ENCODE measurements around the gene RPL12. TPM values are rescaled to one million over a fixed set of nuclear protein-coding genes. Genes with fewer than 3 reads are reported as not detected.

The RPL12 gene
- total RNA-seq, 3 donors from 2014 or later (not counting 1 experiment from before 2014, with no cell fraction given) = 561 to 770 (median 724) TPM

- Histone ChIP-seq H3K4me3 (ENCODE audit: low read length) (no peak overlapping the region), H3K9me3 (ENCODE audit: control insufficient read depth, insufficient read depth, low read length) (no peaks in the 10 kb centered on the region), H3K27ac (ENCODE audit: low read length) (no peak overlapping the region), H3K27me3 (ENCODE audit: control insufficient read depth, insufficient read depth, low read length) (no peaks in the 10 kb centered on the region), H3K4me1 (ENCODE audit: control insufficient read depth, insufficient read depth, low read length) (no peaks in the 10 kb centered on the region), H3K36me3 (ENCODE audit: control insufficient read depth, insufficient read depth, low read length) (peaks cover 29% of the 10 kb centered on the region)
- H3K36me3 Mint-ChIP-seq = peaks cover 7% of the 10 kb centered on the region
- no peak overlapping the region for H3K4me3 Mint-ChIP-seq
- no peaks in the 10 kb centered on the region for H3K4me1 Mint-ChIP-seq
- H3K9me3 Mint-ChIP-seq = no peaks in the 10 kb centered on the region
- TF ChIP-seq CTCF (IDR thresholded peaks at IDR 0.05) = no peak
- no peaks in the 10 kb centered on the region for H3K27me3 Mint-ChIP-seq (ENCODE audit: low read depth in 2 of 2)
- intact Hi-C loops (cut with micrococcal nuclease) = no loop called here
- 91% methylated on average over 3 of the region's 3 CpGs for WGBS (ENCODE audit: insufficient coverage)
- ATAC-seq (no peak), DNase-seq (no peak)
- H3K27ac Mint-ChIP-seq = no peak overlapping the region
Measured at GRCh38 chr9:127463382-127463781, 12.2 kb upstream of the RPL12 start.

GRCh38 chr9:127458921-127459320, 7.7 kb upstream of the RPL12 start:
- Mint-ChIP-seq H3K27me3 (ENCODE audit: low read depth in 2 of 2) (no peaks in the 10 kb centered on the region), H3K9me3 (no peaks in the 10 kb centered on the region), H3K4me1 (peaks cover 7% of the 10 kb centered on the region in 2 donors), H3K27ac (no peak overlapping the region), H3K36me3 (no peaks in the 10 kb centered on the region), H3K4me3 (no peak overlapping the region)
- no peak for TF ChIP-seq CTCF (IDR thresholded peaks at IDR 0.05)
- H3K4me1 ChIP-seq (ENCODE audit: control insufficient read depth, insufficient read depth, low read length) = no peaks in the 10 kb centered on the region
- no peaks in the 10 kb centered on the region for H3K9me3 ChIP-seq (ENCODE audit: control insufficient read depth, insufficient read depth, low read length)
- peaks cover 29% of the 10 kb centered on the region for H3K36me3 ChIP-seq (ENCODE audit: control insufficient read depth, insufficient read depth, low read length)
- WGBS (ENCODE audit: insufficient coverage) = 86% methylated on average over 9 of the region's 9 CpGs
- ATAC-seq = no peak
- no peak for DNase-seq
- intact Hi-C loops (cut with micrococcal nuclease) = no loop called here
- no peak overlapping the region for H3K27ac ChIP-seq (ENCODE audit: low read length)
- no peak overlapping the region for H3K4me3 ChIP-seq (ENCODE audit: low read length)
- H3K27me3 ChIP-seq (ENCODE audit: control insufficient read depth, insufficient read depth, low read length) = no peaks in the 10 kb centered on the region

GRCh38 chr9:127457191-127457878, 6.1 kb upstream of the RPL12 start:
- Mint-ChIP-seq H3K36me3 (no peaks in the 10 kb centered on the region), H3K9me3 (no peaks in the 10 kb centered on the region), H3K27me3 (ENCODE audit: low read depth in 2 of 2) (no peaks in the 10 kb centered on the region), H3K4me3 (no peak overlapping the region), H3K27ac (no peak overlapping the region), H3K4me1 (peaks cover 9 to 10% of the 10 kb centered on the region in 2 donors)
- Histone ChIP-seq H3K4me3 (ENCODE audit: low read length) (no peak overlapping the region), H3K9me3 (ENCODE audit: control insufficient read depth, insufficient read depth, low read length) (no peaks in the 10 kb centered on the region), H3K4me1 (ENCODE audit: control insufficient read depth, insufficient read depth, low read length) (peaks cover 4% of the 10 kb centered on the region), H3K27me3 (ENCODE audit: control insufficient read depth, insufficient read depth, low read length) (no peaks in the 10 kb centered on the region), H3K36me3 (ENCODE audit: control insufficient read depth, insufficient read depth, low read length) (peaks cover 22% of the 10 kb centered on the region), H3K27ac (ENCODE audit: low read length) (no peak overlapping the region)
- no peak for TF ChIP-seq CTCF (IDR thresholded peaks at IDR 0.05)
- intact Hi-C loops (cut with micrococcal nuclease) = no loop called here
- WGBS (ENCODE audit: insufficient coverage) = 93% methylated on average over 17 of the region's 17 CpGs
- DNase-seq (no peak), ATAC-seq (no peak)

Measured in natural killer cell (primary cell).